AG04449 (cell line): Measurements from ENCODE around the gene VSIG10L.

Experiments used
- CTCF ChIA-PET: fragments of 350-600 bp; formaldehyde crosslinking; extraction: SDS; loops from one replicate; lab custom pipeline; 2021; ENCODE audit warnings: antibody characterized with exemption; lab: Yijun Ruan, JAX
- POLR2A ChIA-PET: fragments of 400-600, 350-600 bp; formaldehyde crosslinking; extraction: SDS; loops from one replicate; lab custom pipeline; 2020; ENCODE audit warnings: antibody characterized with exemption, inconsistent platforms; lab: Yijun Ruan, JAX
- DNase-seq: peaks from one replicate; pipeline ENCODE4 v3.0.0-alpha.2; 2010; ENCODE audit warnings: low read depth, low spot score
- H3K4me3 ChIP-seq: 2 replicates; pipeline ENCODE4 v1.5.1; 2011; ENCODE audit warnings: low read depth, mild to moderate bottlenecking, control low read depth, low read length
- CTCF ChIP-seq: IDR thresholded peaks from one replicate; pipeline ENCODE4 v1.5.1; 2011; ENCODE audit warnings: mild to moderate bottlenecking, moderate library complexity, low read length, control low read depth, inconsistent platforms; ENCODE audit not compliant: insufficient read depth; ENCODE audit errors: missing control alignments

VSIG10L gene

DNA sequence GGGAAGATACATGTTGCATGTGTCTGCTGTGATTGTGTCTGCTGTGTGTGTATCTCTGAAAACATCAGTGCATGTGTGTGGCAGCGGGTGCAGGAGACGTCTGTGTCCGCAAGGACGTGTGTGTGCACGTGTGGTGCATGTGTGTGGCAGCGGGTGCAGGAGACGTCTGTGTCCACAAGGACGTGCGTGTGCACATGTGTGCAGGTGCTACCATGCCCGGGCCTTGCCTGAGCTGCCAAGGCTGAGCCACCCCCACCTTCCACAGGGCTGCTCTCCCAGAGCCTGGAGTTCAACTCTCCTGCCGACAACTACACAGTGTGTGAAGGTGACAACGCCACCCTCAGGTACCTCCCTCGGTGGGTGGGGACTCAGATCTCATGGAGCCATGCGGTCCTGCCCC lies 20.1 kb downstream of the VSIG10L start:
- TF ChIP-seq CTCF, result no peak
- H3K4me3 ChIP-seq, result no peak overlapping the region
- no peak for DNase-seq
- ChIA-PET CTCF (no interaction called here), POLR2A (no interaction called here)

DNA sequence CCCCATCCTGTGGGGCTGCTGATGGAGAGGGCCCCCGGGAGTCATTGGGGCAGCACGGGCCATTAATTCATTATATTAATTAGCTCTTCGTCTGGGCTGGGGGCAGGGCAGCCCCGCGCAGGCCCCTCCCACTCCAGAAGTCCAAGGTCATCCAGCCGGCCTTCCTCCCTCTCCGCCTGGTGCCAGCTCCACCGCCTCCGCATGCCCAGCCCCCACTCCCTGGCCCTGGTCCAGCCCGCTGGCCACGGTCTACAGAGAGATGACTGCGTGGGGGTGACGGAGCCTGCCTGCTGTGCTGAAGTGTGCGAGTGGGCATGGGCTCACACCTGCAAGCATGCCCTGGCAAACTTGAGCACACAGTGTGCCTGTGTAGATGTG lies 21.7 kb downstream of the VSIG10L start:
- POLR2A ChIA-PET, result no interaction called here
- CTCF ChIA-PET, result no interaction called here
- no peak for TF ChIP-seq CTCF
- DNase-seq, result no peak
- H3K4me3 ChIP-seq, result no peak overlapping the region

DNA sequence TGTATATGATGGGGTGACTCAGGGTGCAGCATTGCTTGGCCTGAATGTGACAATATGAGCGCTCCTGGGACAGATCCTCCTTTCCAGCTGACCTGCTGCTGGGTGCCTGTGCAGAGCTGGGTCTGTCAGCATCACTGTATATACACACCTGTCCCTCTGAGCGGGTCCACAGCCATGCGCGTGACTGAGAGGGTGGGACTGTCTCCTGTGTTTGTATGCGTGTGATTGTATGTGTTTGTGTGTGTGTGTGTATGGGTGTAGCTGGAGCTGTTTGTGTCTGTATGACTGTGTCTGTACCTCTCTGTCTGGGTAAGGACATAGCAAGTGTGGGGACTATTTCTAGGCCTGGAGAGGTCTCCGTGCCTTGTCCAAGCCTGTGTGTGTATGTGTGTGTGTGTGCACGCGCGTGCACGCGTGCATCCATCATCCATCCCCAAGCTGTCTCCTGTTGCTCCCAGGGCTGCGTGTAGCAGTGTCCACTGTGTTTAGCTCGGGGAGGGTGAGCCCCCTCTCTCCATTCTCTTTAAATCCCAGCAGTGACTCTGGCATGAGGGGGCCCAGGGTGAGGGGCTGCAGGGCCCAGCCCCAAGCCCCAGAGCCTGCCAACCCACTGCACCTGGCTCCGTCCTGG lies 22.2 kb downstream of the VSIG10L start:
- ChIA-PET POLR2A (no interaction called here), CTCF (no interaction called here)
- H3K4me3 ChIP-seq, result no peak overlapping the region
- TF ChIP-seq CTCF, result no peak
- DNase-seq, result no peak

DNA sequence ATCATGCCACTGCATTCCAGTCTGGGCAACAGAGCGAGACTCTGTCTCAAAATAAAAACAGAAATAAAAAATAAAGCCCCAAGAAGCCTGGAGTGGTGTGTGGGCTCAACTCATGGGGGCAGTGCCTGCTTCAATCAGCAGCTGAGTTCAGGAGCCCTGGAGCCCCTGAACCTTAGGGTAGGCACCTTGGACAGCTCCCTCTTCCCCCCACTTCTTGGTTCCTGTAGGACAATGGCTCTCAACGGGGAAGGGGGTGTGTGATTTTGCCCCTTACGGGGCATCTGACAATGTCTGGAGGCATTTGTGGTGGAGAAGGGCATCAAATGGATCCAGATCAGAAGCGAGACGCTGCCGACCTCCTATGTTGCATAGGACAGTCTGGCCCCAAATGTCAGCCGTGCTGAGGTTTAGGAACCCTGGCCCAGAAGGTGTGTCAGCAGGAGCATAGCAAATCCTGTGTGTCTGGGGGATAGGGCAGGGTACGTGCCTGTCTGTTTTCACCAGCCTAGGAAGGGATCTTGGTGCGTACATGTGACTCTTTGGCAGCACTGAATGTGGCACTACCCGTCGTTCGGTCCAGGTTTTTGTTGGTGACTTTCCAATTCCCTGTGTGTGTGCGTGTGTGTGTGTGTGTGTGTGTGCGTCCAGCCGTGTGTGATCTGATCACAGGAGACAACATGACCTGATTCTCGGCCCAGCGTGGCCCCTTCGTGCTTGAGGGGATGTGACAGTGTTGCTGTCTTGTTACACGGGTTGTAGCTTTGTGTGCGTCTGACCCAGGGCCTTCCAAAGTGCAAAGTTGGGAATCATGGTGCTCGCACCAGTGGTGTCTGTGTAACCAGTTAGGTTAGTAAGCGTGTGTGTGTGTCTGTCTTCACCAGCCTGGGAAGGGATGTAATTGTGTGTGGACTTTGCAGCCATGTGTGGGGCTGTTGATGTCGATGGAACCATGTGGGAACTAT lies 23.0 kb downstream of the VSIG10L start:
- TF ChIP-seq CTCF, result no peak
- DNase-seq, result no peak
- ChIA-PET CTCF (no interaction called here), POLR2A (no interaction called here)
- H3K4me3 ChIP-seq, result no peak overlapping the region

GRCh38 chr19:51317968-51318367 lies 24.0 kb downstream of the VSIG10L start:
- CTCF ChIA-PET, result interaction anchor here (0.9 kb wide), 1 partner anchor 21 kb away, joined by 3 read pairs; no protein-coding TSS in a partner anchor
- POLR2A ChIA-PET, result no interaction called here
- no peak overlapping the region for H3K4me3 ChIP-seq
- TF ChIP-seq CTCF, result no peak
- DNase-seq, result no peak

GRCh38 chr19:51317376-51317775 lies 24.6 kb downstream of the VSIG10L start:
- H3K4me3 ChIP-seq, result no peak overlapping the region
- DNase-seq, result no peak
- ChIA-PET POLR2A (no interaction called here), CTCF (interaction anchor here (0.9 kb wide), 1 partner anchor 22 kb away, joined by 3 read pairs; no protein-coding TSS in a partner anchor)
- TF ChIP-seq CTCF, result no peak
